HepG2 (cell line): ENCODE measurements around the gene UBASH3A. TPM values are rescaled to one million over a fixed set of nuclear protein-coding genes. Genes with fewer than 3 reads are reported as not detected.

Source experiments
- ATAC-seq: fragments of 200-7000 bp; cut with Tn5 transposase; 3 replicates; pipeline ENCODE4 v1.9.1; 2020; ENCODE audit warnings: mild to moderate bottlenecking, moderate library complexity
- BruUV-seq: library from RNA; stranded (reverse); fragments of 400-500 nt; replicated peaks from 2 replicates; lab custom pipeline; 2021; lab: Mats Ljungman, UMichigan
- CTCF ChIA-PET: fragments of 300-600 bp; formaldehyde crosslinking; extraction: SDS; loops from one replicate; lab custom pipeline; 2021; ENCODE audit warnings: low total read pairs, inconsistent platforms, low intra/inter-chr PET ratio; lab: Yijun Ruan, JAX
- POLR2A ChIA-PET: fragments of 350-600 bp; sonication (Branson Sonifier 250); formaldehyde crosslinking; loops from one replicate; lab custom pipeline; 2020; ENCODE audit warnings: antibody characterized with exemption, inconsistent platforms; lab: Yijun Ruan, JAX
- DNase-seq: peaks from one replicate; pipeline ENCODE4 v3.0.0-alpha.2; 2015; ENCODE audit warnings: low spot score
- FAIRE-seq: peaks from 3 replicates; lab custom pipeline; 2011; peaks lifted over from hg19 to GRCh38; lab: Jason Lieb, UNC
- H2AFZ ChIP-seq: one replicate; pipeline ENCODE4 v1.6.1; 2011; ENCODE audit warnings: low read length, inconsistent platforms
- H3K27ac ChIP-seq: fragments of 300-600 bp; 3 replicates; pipeline ENCODE4 v1.8.0; 2011; ENCODE audit warnings: mixed run types, mild to moderate bottlenecking, mixed read lengths, low read length, inconsistent platforms; ENCODE audit not compliant: insufficient read depth; ENCODE audit errors: extremely low read length
- H3K27me3 ChIP-seq, 2 experiments: fragments of 200-600 bp in 1 of 2; 2 replicates in 1 of 2; 3 replicates in 1 of 2; pipeline versions ENCODE4 v1.6.0 to v1.8.0; 2011; ENCODE audit warnings: low read length in 2 of 2, mild to moderate bottlenecking in 2 of 2, moderate library complexity in 2 of 2, inconsistent platforms in 1 of 2; ENCODE audit not compliant: insufficient read depth in 2 of 2, control insufficient read depth in 1 of 2
- H3K36me3 ChIP-seq, 2 experiments: fragments of 200-600 bp in 1 of 2; replicated peaks in 1 of 2; 2 replicates in 1 of 2; 3 replicates in 1 of 2; pipeline versions ENCODE4 v1.5.1 to v1.8.0; 2011; ENCODE audit warnings: low read length in 2 of 2, inconsistent platforms in 1 of 2; ENCODE audit not compliant: insufficient read depth in 2 of 2, control insufficient read depth in 1 of 2
- H3K4me1 ChIP-seq: 2 replicates; pipeline ENCODE4 v1.5.1; 2012; ENCODE audit warnings: low read length, inconsistent platforms; ENCODE audit not compliant: insufficient read depth
- H3K4me2 ChIP-seq: 2 replicates; pipeline ENCODE4 v1.6.0; 2011; ENCODE audit warnings: low read depth, low read length, inconsistent platforms
- H3K4me3 ChIP-seq, 3 experiments: fragments of 200-600 bp in 1 of 3; sonication (generic), shearing (Covaris generic) in 1 of 3; replicated peaks in 1 of 3; 2 replicates each; pipeline ENCODE4 v1.5.1; 2011 to 2016; ENCODE audit warnings: low read length in 3 of 3, inconsistent platforms in 2 of 3, low read depth in 2 of 3, mild to moderate bottlenecking in 2 of 3, control low read depth in 1 of 3, mixed read lengths in 1 of 3; ENCODE audit not compliant: insufficient read depth in 1 of 3
- H3K79me2 ChIP-seq: one replicate; pipeline ENCODE4 v1.6.1; 2011; ENCODE audit warnings: low read length, inconsistent platforms; ENCODE audit not compliant: insufficient read depth
- H3K9ac ChIP-seq: 2 replicates; pipeline ENCODE4 v1.6.0; 2011; ENCODE audit warnings: mild to moderate bottlenecking, low read depth, low read length, inconsistent platforms; ENCODE audit not compliant: insufficient read depth
- H3K9me3 ChIP-seq: 2 replicates; pipeline ENCODE4 v1.5.1; 2012; ENCODE audit warnings: mild to moderate bottlenecking, low read length
- H4K20me1 ChIP-seq: 2 replicates; pipeline ENCODE4 v1.6.0; 2011; ENCODE audit warnings: inconsistent platforms, mild to moderate bottlenecking, low read length, moderate library complexity; ENCODE audit not compliant: insufficient read depth
- ATM ChIP-seq: fragments of 450-650 bp; IDR thresholded peaks from 2 replicates; pipeline ENCODE4 v1.7.1; 2017; ENCODE audit warnings: mild to moderate bottlenecking, borderline replicate concordance
- CBX2 ChIP-seq, 2 experiments: fragments of 200-600 bp in 1 of 2; sonication (generic); formaldehyde crosslinking in 1 of 2; IDR thresholded peaks; 2 replicates each; pipeline versions ENCODE4 v1.7.0 to v1.8.1; 2018 to 2022; ENCODE audit warnings: low read depth in 2 of 2, low read length in 1 of 2, mild to moderate bottlenecking in 1 of 2, missing genetic modification reagents in 1 of 2
- CHCHD3 ChIP-seq: sonication (generic); formaldehyde crosslinking; IDR thresholded peaks from 2 replicates; pipeline ENCODE4 v1.8.0; 2022; ENCODE audit warnings: mild to moderate bottlenecking, missing genetic modification reagents, moderate library complexity
- DPF2 ChIP-seq: sonication (generic); formaldehyde crosslinking; IDR thresholded peaks from 2 replicates; pipeline ENCODE4 v1.4.0; 2020; ENCODE audit warnings: mild to moderate bottlenecking, low read depth, missing genetic modification reagents, borderline replicate concordance
- FOXK2 ChIP-seq: fragments of 450-650 bp; IDR thresholded peaks from 2 replicates; pipeline ENCODE4 v1.6.1; 2016
- GABPA ChIP-seq, 2 experiments: IDR thresholded peaks; 2 replicates each; pipeline ENCODE4 v1.6.1; 2011 to 2016; ENCODE audit warnings: low read depth in 2 of 2, low read length in 1 of 2, missing biosample characterization in 1 of 2, missing genetic modification characterization in 1 of 2
- HDAC6 ChIP-seq: fragments of 200-600 bp; sonication (generic); IDR thresholded peaks from 2 replicates; pipeline ENCODE4 v1.7.0; 2017; ENCODE audit warnings: mild to moderate bottlenecking, antibody characterized with exemption, low read length, low read depth
- KDM6A ChIP-seq: IDR thresholded peaks from 2 replicates; pipeline ENCODE4 v1.6.1; 2016; ENCODE audit warnings: low read depth
- PHF8 ChIP-seq: sonication (generic); formaldehyde crosslinking; IDR thresholded peaks from 2 replicates; pipeline ENCODE4 v1.5.0; 2020; ENCODE audit warnings: missing genetic modification reagents
- POGK ChIP-seq: sonication (generic); formaldehyde crosslinking; conservative IDR thresholded peaks from 2 replicates; pipeline ENCODE4 v1.8.0; 2022; ENCODE audit warnings: mild to moderate bottlenecking, moderate library complexity, missing genetic modification reagents
- PPARG ChIP-seq: conservative IDR thresholded peaks from 2 replicates; pipeline ENCODE4 v1.6.1; 2016; ENCODE audit warnings: missing biosample characterization, missing genetic modification reagents
- YEATS4 ChIP-seq: sonication (generic); formaldehyde crosslinking; IDR thresholded peaks from 2 replicates; pipeline ENCODE4 v1.4.0; 2020; ENCODE audit warnings: missing genetic modification reagents, borderline replicate concordance
- ZNF138 ChIP-seq: sonication (generic); formaldehyde crosslinking; IDR thresholded peaks from 2 replicates; pipeline ENCODE4 v1.5.0; 2020; ENCODE audit warnings: mild to moderate bottlenecking, low read depth, missing genetic modification reagents
- ZNF430 ChIP-seq: sonication (generic); formaldehyde crosslinking; IDR thresholded peaks from 2 replicates; pipeline ENCODE4 v1.9.0; 2021; ENCODE audit warnings: mild to moderate bottlenecking, missing genetic modification reagents
- ZNF432 ChIP-seq: sonication (generic); formaldehyde crosslinking; IDR thresholded peaks from 2 replicates; pipeline ENCODE4 v1.5.0; 2020; ENCODE audit warnings: missing genetic modification reagents, mild to moderate bottlenecking, borderline replicate concordance
- ZNF451 ChIP-seq: sonication (generic); formaldehyde crosslinking; IDR thresholded peaks from 2 replicates; pipeline ENCODE4 v1.5.0; 2020; ENCODE audit warnings: mild to moderate bottlenecking, missing genetic modification reagents
- ZNF567 ChIP-seq: sonication (generic); formaldehyde crosslinking; IDR thresholded peaks from 2 replicates; pipeline ENCODE4 v1.8.1; 2023; ENCODE audit warnings: mild to moderate bottlenecking, missing genetic modification reagents, borderline replicate concordance
- ZNF879 ChIP-seq: sonication (generic); formaldehyde crosslinking; IDR thresholded peaks from 2 replicates; pipeline ENCODE4 v1.8.1; 2023; ENCODE audit warnings: missing genetic modification reagents
- WGBS: methylation state at CpG from one replicate; pipeline ENCODE4 v1.1.6; 2017; ENCODE audit warnings: low lambda C conversion rate; 5-methylcytosine and 5-hydroxymethylcytosine counted together
- in situ Hi-C: cut with HindIII; loops from 2 replicates; pipeline ENCODE4 v1.10.0; 2017; ENCODE audit warnings: low pct_unique_long_range_greater_than_20kb; ENCODE audit not compliant: extremely low pct_ligation_motif_present
- intact Hi-C: fragments of 100-400 bp; cut with micrococcal nuclease; formaldehyde crosslinking; loops from one replicate; pipeline ENCODE4 v1.10.0; 2022; ENCODE audit not compliant: unreplicated experiment
- polyA plus RNA-seq, 8 experiments: library from polyadenylated mRNA; depleted of rRNA in 3 of 8; stranded (reverse) in 7 of 8; unstranded in 1 of 8; fragments of >200 nt; fragmentation: Illumina TruSeq in 4 of 8; extraction: Trizol in 4 of 8; gene quantifications; 2 replicates each; pipeline versions ENCODE4 v1.2.1 to v1.2.3, GENCODE V29; 2011 to 2016; ENCODE audit warnings: low read depth in 4 of 8, missing spikeins in 1 of 8, mixed read lengths in 1 of 8; ENCODE audit not compliant: insufficient read depth in 1 of 8
- total RNA-seq, 5 experiments: library from RNA; depleted of rRNA; stranded (reverse); fragments of >200 nt; fragmentation: Illumina TruSeq; extraction: Trizol; gene quantifications; 2 replicates each; pipeline ENCODE4 v1.2.3, GENCODE V29; 2016; ENCODE audit warnings: low read depth in 1 of 5

UBASH3A gene
- total and polyA plus RNA-seq, 2 of the 13 experiments (the other 11 are each of a cell fraction or from before 2014, with no cell fraction given): not detected

GRCh38 chr21:42373908-42374455 lies 29.7 kb upstream of the UBASH3A start:
- in situ Hi-C loops: no loop called here
- Histone ChIP-seq H4K20me1 (no peaks in the 10 kb centered on the region), H3K4me1 (no peaks in the 10 kb centered on the region), H3K27ac (no peak overlapping the region), H2AFZ (no peak overlapping the region), H3K4me2 (no peak overlapping the region), H3K9me3 (no peaks in the 10 kb centered on the region), H3K79me2 (no peaks in the 10 kb centered on the region), H3K36me3 (no peaks in the 10 kb centered on the region), H3K4me3 (no peak overlapping the region), H3K27me3 (peaks cover 0 to 1% of the 10 kb centered on the region in 2 experiments; a peak in 1 of 5 replicates), H3K9ac (no peak overlapping the region)
- no TSS peak for BruUV-seq
- ChIA-PET CTCF (no interaction called here), POLR2A (no interaction called here)
- intact Hi-C loops: no loop called here
- ATAC-seq (no peak), DNase-seq (no peak), FAIRE-seq (no peak)
- TF ChIP-seq ZNF451 (CRISPR knock-in tag) (no peak), POGK (CRISPR knock-in tag) (no peak), FOXK2 (no peak), PPARG (no peak), ZNF430 (CRISPR knock-in tag) (no peak), YEATS4 (no peak), ATM (no peak), ZNF432 (CRISPR knock-in tag) (no peak), KDM6A (no peak), ZNF567 (CRISPR knock-in tag) (no peak), CHCHD3 (CRISPR knock-in tag) (no peak), DPF2 (CRISPR knock-in tag) (no peak), HDAC6 (no peak), ZNF138 (CRISPR knock-in tag) (no peak), GABPA (IDR thresholded peaks at IDR 0.05; ENCODE audit: low read depth, low read length) (no peak), GABPA (CRISPR knock-in tag; IDR thresholded peaks at IDR 0.05; ENCODE audit: low read depth) (no peak), ZNF879 (CRISPR knock-in tag) (no peak), PHF8 (CRISPR knock-in tag) (no peak), CBX2 (IDR thresholded peaks at IDR 0.05; ENCODE audit: low read depth, low read length) (no peak), CBX2 (CRISPR knock-in tag; IDR thresholded peaks at IDR 0.05; ENCODE audit: low read depth) (no peak)
- 71% methylated on average over 12 of the region's 16 CpGs for WGBS
